Activated CD4-positive, alpha-beta T cell treated with anti-CD3 and anti-CD28 coated beads, Interleukin-2, amount 50 U/mL, for 24 hours (primary cell): Measurements from ENCODE around the gene NLRC3.
"Not testable (repeated sequence)": the region's sequence is repeated elsewhere in the genome, so short reads cannot be mapped to it uniquely, and the experiment has no call there.

Experiments used
- DNase-seq, 2 donors: peaks; one replicate each; pipeline ENCODE4 v3.0.0-alpha.2; 2020; ENCODE audit warnings: low read depth in 1 of 2, low spot score in 1 of 2

NLRC3 gene

GRCh38 chr16:3514621-3515020 is 62.6 kb downstream of the NLRC3 start:
- no peak for DNase-seq

DNA sequence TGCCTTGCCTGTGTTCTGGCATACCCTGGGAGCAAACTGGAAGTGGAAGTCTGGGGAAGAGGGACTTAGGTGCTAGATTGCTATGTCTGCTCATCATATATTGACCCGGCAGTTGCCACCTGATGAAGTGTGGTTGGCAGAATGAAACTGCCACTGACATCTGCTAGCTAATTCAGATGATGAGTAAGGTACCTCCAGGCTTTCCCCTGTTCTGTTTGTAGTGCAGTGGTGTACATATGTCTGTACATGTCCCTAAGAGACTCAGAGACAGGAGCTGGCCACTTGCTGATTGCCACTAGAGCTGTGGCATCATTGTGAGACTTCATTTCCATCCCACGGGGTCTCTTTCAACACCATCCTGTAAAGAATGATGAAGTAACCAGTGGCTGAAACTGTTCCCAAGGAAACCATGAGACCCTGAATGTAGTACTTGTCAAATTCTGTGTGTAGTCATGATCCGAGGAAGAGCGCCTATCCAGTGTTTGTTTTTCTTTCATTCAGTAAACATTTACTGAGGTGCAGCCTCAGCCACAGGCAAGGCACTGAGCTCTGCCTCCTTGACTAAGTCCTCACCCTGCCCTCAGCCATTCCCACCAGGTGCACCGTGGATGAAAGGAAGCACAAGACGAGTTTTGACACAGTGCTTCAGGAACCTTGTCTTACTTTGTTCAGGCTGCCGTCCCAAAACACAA is 63.2 kb downstream of the NLRC3 start:
- DNase-seq = no peak

- DNase-seq = no peak
These were observed 65.7 kb downstream of the NLRC3 start for GRCh38 chr16:3511286-3512180.

- no peak for DNase-seq
These were observed 66.8 kb downstream of the NLRC3 start for GRCh38 chr16:3510416-3510815.

GRCh38 chr16:3509470-3509928 is 67.7 kb downstream of the NLRC3 start:
- peak in 1 of 2 donors; percentile 39 for DNase-seq

GRCh38 chr16:3508736-3509135 is 68.5 kb downstream of the NLRC3 start:
- DNase-seq = no peak

GRCh38 chr16:3503523-3503922 is 73.7 kb downstream of the NLRC3 start:
- DNase-seq = no peak

DNA sequence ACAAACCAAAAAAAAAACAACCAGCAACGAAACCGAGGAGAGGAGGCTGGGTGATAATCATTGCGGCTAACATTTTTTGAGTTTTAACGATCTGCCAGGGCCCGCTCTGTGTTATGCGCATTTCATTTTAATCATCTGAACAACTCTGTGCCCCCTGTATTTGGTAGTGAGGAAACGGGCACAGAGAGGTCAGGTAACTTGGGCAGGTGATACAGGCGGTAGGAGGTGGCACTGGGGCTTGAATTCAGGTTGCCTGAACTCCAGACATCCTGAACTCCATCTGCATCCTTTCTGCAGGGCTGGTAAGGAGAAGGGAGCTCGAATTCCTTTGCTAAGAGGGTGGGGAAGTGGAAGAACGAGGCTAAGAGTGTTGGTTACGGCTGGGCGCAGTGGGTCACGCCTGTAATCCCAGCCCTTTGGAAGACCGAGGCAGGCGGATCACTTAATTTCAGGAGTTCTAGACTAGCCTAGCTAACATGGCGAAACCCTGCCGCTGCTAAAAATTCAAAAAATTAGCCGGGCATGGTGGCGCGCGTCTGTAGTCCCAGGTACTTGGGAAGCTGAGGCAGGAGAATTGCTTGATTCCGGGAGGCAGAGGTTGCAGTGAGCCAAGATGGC is 75.3 kb downstream of the NLRC3 start:
- no peak for DNase-seq

DNA sequence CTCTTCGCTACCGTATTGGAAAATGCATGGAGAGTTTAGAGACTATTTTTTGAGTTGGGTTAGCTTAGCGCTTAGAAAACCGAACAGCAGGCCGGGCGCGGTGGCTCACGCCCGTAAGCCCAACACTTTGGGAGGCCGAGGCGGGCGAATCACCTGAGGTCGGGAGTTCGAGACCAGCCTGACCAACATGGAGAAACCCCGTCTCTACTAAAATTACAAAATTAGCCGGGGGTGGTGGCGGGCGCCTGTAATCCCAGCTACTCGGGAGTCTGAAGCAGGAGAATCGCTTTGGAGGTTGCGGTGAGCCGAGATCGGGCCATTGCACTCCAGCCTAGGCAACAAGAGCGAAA is 75.8 kb downstream of the NLRC3 start:
- DNase-seq = not testable (repeated sequence)

- DNase-seq = no peak
These were observed 78.2 kb downstream of the NLRC3 start for GRCh38 chr16:3498988-3499387.

GRCh38 chr16:3497771-3498170 is 79.4 kb downstream of the NLRC3 start:
- no peak for DNase-seq

- DNase-seq = no peak
These were observed 80.8 kb downstream of the NLRC3 start for GRCh38 chr16:3496386-3496785.

GRCh38 chr16:3495176-3495575 is 82.0 kb downstream of the NLRC3 start, which contains the start of gene C16orf90:
C16orf90 (minus strand) TSS chr16:3495489; CDS start chr16:3495421, 68 bp downstream.
- DNase-seq = no peak

DNA sequence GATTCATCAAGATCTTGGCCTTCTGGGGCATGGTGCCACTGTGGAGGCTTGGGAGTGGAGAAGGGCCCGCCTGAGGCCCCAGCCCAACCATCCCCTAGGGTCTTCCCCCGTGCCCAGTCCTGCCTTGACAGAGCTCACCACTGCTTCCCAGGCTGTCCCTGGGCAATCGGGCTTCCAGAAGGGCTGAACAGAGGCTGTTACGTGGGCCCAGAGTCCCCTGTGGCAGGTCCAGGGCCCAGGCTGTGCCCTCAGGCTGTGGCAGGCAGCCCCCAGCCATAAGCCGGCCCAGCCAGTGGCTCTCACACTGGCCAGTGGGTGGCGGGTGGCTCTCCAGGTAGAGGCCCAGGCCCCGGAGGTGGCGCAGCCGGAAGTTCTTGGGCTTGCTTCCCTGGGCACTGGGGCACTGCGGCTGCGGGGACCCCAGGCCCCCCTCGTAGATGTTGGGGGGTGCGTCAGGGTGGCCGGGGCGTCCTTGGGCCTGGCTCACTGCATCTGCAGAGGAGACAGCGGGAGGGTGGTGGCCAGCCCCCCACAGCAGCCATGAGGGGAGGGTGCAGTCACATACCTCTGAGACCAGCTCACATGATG is 82.7 kb downstream of the NLRC3 start:
- no peak for DNase-seq

GRCh38 chr16:3492356-3492755 is 84.8 kb downstream of the NLRC3 start:
- DNase-seq = no peak

DNA sequence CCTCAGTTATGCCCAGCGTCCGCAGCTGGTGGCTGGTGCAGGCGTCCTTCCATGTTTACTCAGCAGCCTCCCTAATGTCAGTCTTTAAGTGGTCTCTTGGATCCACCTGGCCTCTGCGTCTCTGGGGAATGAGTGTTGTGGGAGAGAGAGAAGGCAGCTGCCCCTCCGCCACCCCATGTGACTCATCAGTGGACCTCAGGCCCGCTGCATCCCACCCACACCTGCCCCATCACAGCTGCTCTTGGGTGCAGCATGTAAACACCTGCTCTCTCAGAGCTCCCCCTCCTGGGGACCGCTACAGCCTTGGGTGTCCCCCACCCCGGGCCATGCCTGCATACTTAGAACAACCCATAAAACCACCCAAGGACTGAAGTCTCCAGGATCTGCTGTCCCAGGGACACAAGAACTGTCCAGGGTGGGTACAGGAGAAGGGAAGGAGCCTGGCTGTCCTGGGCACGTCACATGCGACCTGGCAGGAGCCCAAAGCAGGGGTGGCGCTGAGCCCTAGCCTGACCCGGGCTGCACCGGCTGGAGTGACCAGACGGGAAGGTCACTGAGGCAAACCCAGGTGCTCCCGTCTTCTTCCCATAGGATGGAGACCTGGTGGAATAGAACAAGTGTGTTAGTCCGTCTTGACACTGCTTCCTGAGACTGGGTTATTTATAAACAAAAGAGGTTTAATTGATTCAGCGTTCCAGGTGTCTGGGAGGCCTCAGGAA is 86.1 kb downstream of the NLRC3 start:
- DNase-seq = no peak
